GM12878 (cell line): Measurements from ENCODE around the gene CBR4. TPM values are rescaled to one million over a fixed set of nuclear protein-coding genes. Genes with fewer than 3 reads are reported as not detected.

ENCODE experiments used
- ATAC-seq: fragments of 200-7000 bp; cut with Tn5 transposase; 3 replicates; pipeline ENCODE4 v1.9.1; 2020; ENCODE audit warnings: mild to moderate bottlenecking, moderate library complexity
- BruUV-seq: library from RNA; stranded (reverse); fragments of 400-500 nt; replicated peaks from 2 replicates; lab custom pipeline; 2021; lab: Mats Ljungman, UMichigan
- CTCF ChIA-PET: fragments of 300-600 bp; sonication (Branson Sonifier 250); formaldehyde crosslinking; extraction: SDS; loops from one replicate; lab custom pipeline; 2021; ENCODE audit warnings: inconsistent platforms; lab: Yijun Ruan, JAX
- POLR2A ChIA-PET: fragments of 350-600 bp; formaldehyde crosslinking; extraction: SDS; loops from one replicate; lab custom pipeline; 2021; ENCODE audit warnings: inconsistent platforms; lab: Charles Lee
- RAD21 ChIA-PET: fragments of 300-600 bp; sonication (Branson Sonifier 250); formaldehyde crosslinking; loops from one replicate; lab custom pipeline; 2023; ENCODE audit warnings: antibody characterized with exemption; ENCODE audit not compliant: unreplicated experiment; lab: Charles Lee
- SMC1A ChIA-PET: fragments of 300-600 bp; sonication (Branson Sonifier 250); formaldehyde crosslinking; loops from one replicate; lab custom pipeline; 2023; ENCODE audit not compliant: unreplicated experiment, uncharacterized antibody; lab: Charles Lee
- DNase-seq: peaks from one replicate; pipeline ENCODE4 v3.0.0-alpha.2; 2011; ENCODE audit warnings: low read depth, low spot score
- FAIRE-seq: peaks from 3 replicates; lab custom pipeline; 2011; peaks lifted over from hg19 to GRCh38; lab: Jason Lieb, UNC
- H2AFZ ChIP-seq: 2 replicates; pipeline ENCODE4 v1.6.0; 2011; ENCODE audit warnings: low read depth, low read length, control low read depth; ENCODE audit not compliant: control insufficient read depth
- H3K27ac ChIP-seq: 2 replicates; pipeline ENCODE4 v1.5.1; 2011; ENCODE audit warnings: control low read depth; ENCODE audit not compliant: control insufficient read depth, insufficient read depth
- H3K27me3 ChIP-seq, 2 experiments: replicated peaks in 1 of 2; 2 replicates each; pipeline versions ENCODE4 v1.6.0 to v1.6.1; 2011; ENCODE audit warnings: low read length in 1 of 2; ENCODE audit not compliant: control insufficient read depth in 2 of 2, insufficient read depth in 2 of 2
- H3K36me3 ChIP-seq, 2 experiments: 2 replicates each; pipeline ENCODE4 v1.5.1; 2011; ENCODE audit warnings: low read length in 1 of 2; ENCODE audit not compliant: control insufficient read depth in 2 of 2, insufficient read depth in 2 of 2
- H3K4me1 ChIP-seq: 2 replicates; pipeline ENCODE4 v1.6.1; 2011; ENCODE audit warnings: mild to moderate bottlenecking, low read length, moderate library complexity, mixed read lengths; ENCODE audit not compliant: control insufficient read depth, insufficient read depth
- H3K4me2 ChIP-seq: 2 replicates; pipeline ENCODE4 v1.6.0; 2011; ENCODE audit warnings: control low read depth; ENCODE audit not compliant: control insufficient read depth, insufficient read depth
- H3K4me3 ChIP-seq: fragments of 200-600 bp; sonication (generic); 2 replicates; pipeline ENCODE4 v1.5.1; 2016
- H3K79me2 ChIP-seq: 2 replicates; pipeline ENCODE4 v1.6.0; 2011; ENCODE audit warnings: low read length; ENCODE audit not compliant: control insufficient read depth, insufficient read depth
- H3K9ac ChIP-seq: 2 replicates; pipeline ENCODE4 v1.8.0; 2011; ENCODE audit warnings: low read length, control low read depth, mixed read lengths; ENCODE audit not compliant: control insufficient read depth, insufficient read depth
- H3K9me3 ChIP-seq: replicated peaks from 3 replicates; pipeline ENCODE4 v1.5.1; 2011; ENCODE audit warnings: mild to moderate bottlenecking, low read length; ENCODE audit not compliant: control insufficient read depth, insufficient read depth
- H4K20me1 ChIP-seq: 2 replicates; pipeline ENCODE4 v1.6.0; 2011; ENCODE audit not compliant: control insufficient read depth, insufficient read depth
- BCL11A ChIP-seq: IDR thresholded peaks from 2 replicates; pipeline ENCODE4 v1.6.1; 2011; ENCODE audit warnings: low read depth, low read length
- HDAC6 ChIP-seq: fragments of 200-600 bp; sonication (generic); IDR thresholded peaks from one replicate; pipeline ENCODE4 v1.8.0; 2017; ENCODE audit warnings: antibody characterized with exemption; ENCODE audit not compliant: unreplicated experiment
- JUNB ChIP-seq: IDR thresholded peaks from 2 replicates; pipeline ENCODE4 v1.6.1; 2016; ENCODE audit warnings: antibody characterized with exemption, mild to moderate bottlenecking
- WRNIP1 ChIP-seq: IDR thresholded peaks from 2 replicates; pipeline ENCODE4 v1.6.1; 2011; ENCODE audit warnings: low read depth, low read length, improper control_type of control experiment, borderline replicate concordance
- YY1 ChIP-seq: IDR thresholded peaks from 2 replicates; pipeline ENCODE4 v1.6.1; 2011; ENCODE audit warnings: low read depth, mild to moderate bottlenecking, low read length
- WGBS: methylation state at CpG from one replicate; pipeline ENCODE4 v1.1.6; 2016; ENCODE audit warnings: low lambda C conversion rate; ENCODE audit not compliant: insufficient replicate concordance, insufficient coverage; ENCODE audit errors: missing lambda C conversion rate; 5-methylcytosine and 5-hydroxymethylcytosine counted together
- in situ Hi-C: fragments of 300-500 bp; cut with MboI; formaldehyde crosslinking; loops from 9 replicates; pipeline ENCODE4 v1.14.3; 2018; ENCODE audit warnings: mixed read lengths
- intact Hi-C: fragments of 100-400 bp; cut with micrococcal nuclease; formaldehyde crosslinking; loops from one replicate; pipeline ENCODE4 v1.14.2; 2022; ENCODE audit not compliant: unreplicated experiment
- polyA plus RNA-seq, 11 experiments: library from polyadenylated mRNA; depleted of rRNA in 4 of 11; unstranded in 6 of 11; stranded (reverse) in 5 of 11; fragments of >200 nt; fragmentation: Nextera tagmentation in 4 of 11; fragmentation: Illumina TruSeq in 1 of 11; extraction: Ambion mirVana in 4 of 11; extraction: Trizol in 1 of 11; gene quantifications; 1 replicate in 1 of 11; 2 replicates in 10 of 11; pipeline versions ENCODE4 v1.2.1 to v1.2.3, GENCODE V29; 2011 to 2016; ENCODE audit warnings: inconsistent platforms in 2 of 11, missing spikeins in 2 of 11, low read depth in 1 of 11
- total RNA-seq, 4 experiments: library from RNA; depleted of rRNA in 3 of 4; stranded (reverse); fragments of >200 nt in 3 of 4; fragmentation: Illumina TruSeq in 1 of 4; extraction: Trizol in 1 of 4; gene quantifications; 2 replicates each; pipeline versions ENCODE4 v1.2.1 to v1.2.3, GENCODE V29; 2013 to 2021
- TF ChIP-seq, protein P1 (sequence below): IDR thresholded peaks from 2 replicates; pipeline ENCODE4 v1.6.1; 2011; ENCODE audit warnings: mild to moderate bottlenecking, low read depth, low read length, moderate library complexity; ENCODE audit not compliant: insufficient replicate concordance
- TF ChIP-seq, protein P2 (sequence below), 3 experiments: IDR thresholded peaks in 2 of 3; conservative IDR thresholded peaks in 1 of 3; 2 replicates each; pipeline ENCODE4 v1.5.1; 2011; ENCODE audit warnings: low read depth in 3 of 3, low read length in 3 of 3, mild to moderate bottlenecking in 3 of 3, control low read depth in 2 of 3, moderate library complexity in 2 of 3, inconsistent platforms in 1 of 3, mixed read lengths in 1 of 3; ENCODE audit not compliant: control insufficient read depth in 2 of 3, insufficient read depth in 1 of 3; ENCODE audit errors: extremely low read depth in 1 of 3
- TF ChIP-seq, protein P3 (sequence below): fragments of 150-350 bp; IDR thresholded peaks from 2 replicates; pipeline ENCODE4 v1.6.1; 2016; ENCODE audit warnings: low read depth, low read length

CBR4 gene
- total and polyA plus RNA-seq, 10 of the 15 experiments (the other 5 are each of a cell fraction or from before 2014, with no cell fraction given): 17.3 to 38.8 (median 24.8) TPM

DNA sequence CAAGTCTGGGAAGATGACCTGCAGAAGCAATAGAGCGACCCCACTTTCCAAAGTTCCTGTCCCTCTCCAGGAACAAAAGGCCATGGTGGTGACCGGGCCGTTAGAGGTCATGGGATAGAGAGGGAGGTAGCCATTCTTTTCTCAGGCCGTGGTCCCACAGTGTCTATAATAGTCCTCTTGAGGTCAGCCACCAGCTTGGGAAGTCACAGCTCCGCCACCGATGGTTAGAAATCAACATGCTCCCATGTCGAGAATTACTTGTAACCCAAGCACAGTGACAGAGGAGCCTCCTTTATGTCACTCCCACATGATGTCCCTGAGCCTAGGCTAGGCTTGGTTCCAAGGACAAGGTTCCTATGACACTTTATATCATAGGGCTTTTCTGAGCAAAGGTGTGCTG lies 48.3 kb upstream of the CBR4 start (continued):
- TF ChIP-seq, protein P1, sequence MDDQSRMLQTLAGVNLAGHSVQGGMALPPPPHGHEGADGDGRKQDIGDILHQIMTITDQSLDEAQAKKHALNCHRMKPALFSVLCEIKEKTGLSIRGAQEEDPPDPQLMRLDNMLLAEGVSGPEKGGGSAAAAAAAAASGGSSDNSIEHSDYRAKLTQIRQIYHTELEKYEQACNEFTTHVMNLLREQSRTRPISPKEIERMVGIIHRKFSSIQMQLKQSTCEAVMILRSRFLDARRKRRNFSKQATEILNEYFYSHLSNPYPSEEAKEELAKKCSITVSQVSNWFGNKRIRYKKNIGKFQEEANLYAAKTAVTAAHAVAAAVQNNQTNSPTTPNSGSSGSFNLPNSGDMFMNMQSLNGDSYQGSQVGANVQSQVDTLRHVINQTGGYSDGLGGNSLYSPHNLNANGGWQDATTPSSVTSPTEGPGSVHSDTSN: no peak

DNA sequence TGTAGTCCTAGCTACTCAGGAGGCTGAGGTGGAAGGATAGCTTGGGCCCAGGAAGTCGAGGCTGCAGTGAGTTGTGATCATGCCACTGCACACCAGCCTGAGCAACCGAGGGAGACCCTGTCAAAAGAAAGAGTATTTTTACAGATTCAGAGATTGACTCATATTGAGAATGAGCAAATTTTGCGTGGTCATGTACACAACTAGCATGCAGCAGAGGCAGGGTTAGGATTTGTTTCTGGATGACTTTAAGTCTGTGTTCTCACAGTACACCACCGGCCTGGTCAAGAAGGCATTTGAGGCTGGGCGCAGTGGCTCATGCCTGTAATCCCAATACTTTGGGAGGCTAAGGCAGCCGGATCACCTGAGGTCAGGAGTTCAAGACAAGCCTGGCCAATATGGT lies 44.8 kb upstream of the CBR4 start:
- RAD21 ChIA-PET: no interaction called here
- no peak for DNase-seq

DNA sequence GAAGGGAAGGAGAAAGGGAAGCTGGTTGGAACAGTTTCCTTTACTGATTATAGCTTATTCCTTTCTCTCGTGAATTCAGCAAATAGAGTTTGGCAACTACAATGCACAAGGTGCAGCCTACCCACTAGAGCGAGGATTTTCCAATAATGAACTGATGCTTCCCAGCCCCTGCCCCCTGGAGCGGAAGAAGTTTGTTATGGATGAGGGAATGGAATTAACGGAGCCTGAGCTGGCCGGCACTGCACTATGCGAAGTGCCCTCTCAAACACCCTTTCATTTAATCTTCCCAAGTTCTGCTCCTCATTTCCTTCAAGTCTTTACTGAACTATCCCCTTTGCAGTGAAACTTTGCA lies 42.5 kb upstream of the CBR4 start:
- intact Hi-C loops: no loop called here
- no peak for ATAC-seq
- H3K4me1 ChIP-seq: no peaks in the 10 kb centered on the region
- ChIA-PET SMC1A (interaction anchor here (2.0 kb wide), 1 partner anchor 46 kb away, joined by 4 read pairs; no protein-coding TSS in a partner anchor), RAD21 (no interaction called here), POLR2A (no interaction called here), CTCF (interaction anchor here (1.0 kb wide), 1 partner anchor 17 kb away, joined by 3 read pairs; no protein-coding TSS in a partner anchor)
- WGBS: 87% methylated on average over 6 of the region's 6 CpGs
- H3K9me3 ChIP-seq: no peaks in the 10 kb centered on the region
- no peaks in the 10 kb centered on the region for H3K36me3 ChIP-seq
- no peak overlapping the region for H3K27ac ChIP-seq
- no peak for DNase-seq
- no peak overlapping the region for H3K9ac ChIP-seq
- FAIRE-seq: no peak
- H3K27me3 ChIP-seq: no peaks in the 10 kb centered on the region
- in situ Hi-C loops: no loop called here
- H4K20me1 ChIP-seq: no peaks in the 10 kb centered on the region
- no peaks in the 10 kb centered on the region for H3K79me2 ChIP-seq
- no peak overlapping the region for H3K4me3 ChIP-seq
- no peak overlapping the region for H2AFZ ChIP-seq
- H3K4me2 ChIP-seq: no peak overlapping the region
- BruUV-seq: no TSS peak
- TF ChIP-seq HDAC6 (no peak), WRNIP1 (no peak)
- TF ChIP-seq, protein P2, sequence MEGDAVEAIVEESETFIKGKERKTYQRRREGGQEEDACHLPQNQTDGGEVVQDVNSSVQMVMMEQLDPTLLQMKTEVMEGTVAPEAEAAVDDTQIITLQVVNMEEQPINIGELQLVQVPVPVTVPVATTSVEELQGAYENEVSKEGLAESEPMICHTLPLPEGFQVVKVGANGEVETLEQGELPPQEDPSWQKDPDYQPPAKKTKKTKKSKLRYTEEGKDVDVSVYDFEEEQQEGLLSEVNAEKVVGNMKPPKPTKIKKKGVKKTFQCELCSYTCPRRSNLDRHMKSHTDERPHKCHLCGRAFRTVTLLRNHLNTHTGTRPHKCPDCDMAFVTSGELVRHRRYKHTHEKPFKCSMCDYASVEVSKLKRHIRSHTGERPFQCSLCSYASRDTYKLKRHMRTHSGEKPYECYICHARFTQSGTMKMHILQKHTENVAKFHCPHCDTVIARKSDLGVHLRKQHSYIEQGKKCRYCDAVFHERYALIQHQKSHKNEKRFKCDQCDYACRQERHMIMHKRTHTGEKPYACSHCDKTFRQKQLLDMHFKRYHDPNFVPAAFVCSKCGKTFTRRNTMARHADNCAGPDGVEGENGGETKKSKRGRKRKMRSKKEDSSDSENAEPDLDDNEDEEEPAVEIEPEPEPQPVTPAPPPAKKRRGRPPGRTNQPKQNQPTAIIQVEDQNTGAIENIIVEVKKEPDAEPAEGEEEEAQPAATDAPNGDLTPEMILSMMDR (IDR thresholded peaks at IDR 0.05 in 2 of 3, conservative IDR thresholded peaks at IDR 0.05 in 1 of 3; ENCODE audit: control insufficient read depth in 2 of 3, extremely low read depth in 1 of 3, insufficient read depth in 1 of 3, low read depth in 3 of 3, low read length in 3 of 3): no peak
- TF ChIP-seq, protein P3, sequence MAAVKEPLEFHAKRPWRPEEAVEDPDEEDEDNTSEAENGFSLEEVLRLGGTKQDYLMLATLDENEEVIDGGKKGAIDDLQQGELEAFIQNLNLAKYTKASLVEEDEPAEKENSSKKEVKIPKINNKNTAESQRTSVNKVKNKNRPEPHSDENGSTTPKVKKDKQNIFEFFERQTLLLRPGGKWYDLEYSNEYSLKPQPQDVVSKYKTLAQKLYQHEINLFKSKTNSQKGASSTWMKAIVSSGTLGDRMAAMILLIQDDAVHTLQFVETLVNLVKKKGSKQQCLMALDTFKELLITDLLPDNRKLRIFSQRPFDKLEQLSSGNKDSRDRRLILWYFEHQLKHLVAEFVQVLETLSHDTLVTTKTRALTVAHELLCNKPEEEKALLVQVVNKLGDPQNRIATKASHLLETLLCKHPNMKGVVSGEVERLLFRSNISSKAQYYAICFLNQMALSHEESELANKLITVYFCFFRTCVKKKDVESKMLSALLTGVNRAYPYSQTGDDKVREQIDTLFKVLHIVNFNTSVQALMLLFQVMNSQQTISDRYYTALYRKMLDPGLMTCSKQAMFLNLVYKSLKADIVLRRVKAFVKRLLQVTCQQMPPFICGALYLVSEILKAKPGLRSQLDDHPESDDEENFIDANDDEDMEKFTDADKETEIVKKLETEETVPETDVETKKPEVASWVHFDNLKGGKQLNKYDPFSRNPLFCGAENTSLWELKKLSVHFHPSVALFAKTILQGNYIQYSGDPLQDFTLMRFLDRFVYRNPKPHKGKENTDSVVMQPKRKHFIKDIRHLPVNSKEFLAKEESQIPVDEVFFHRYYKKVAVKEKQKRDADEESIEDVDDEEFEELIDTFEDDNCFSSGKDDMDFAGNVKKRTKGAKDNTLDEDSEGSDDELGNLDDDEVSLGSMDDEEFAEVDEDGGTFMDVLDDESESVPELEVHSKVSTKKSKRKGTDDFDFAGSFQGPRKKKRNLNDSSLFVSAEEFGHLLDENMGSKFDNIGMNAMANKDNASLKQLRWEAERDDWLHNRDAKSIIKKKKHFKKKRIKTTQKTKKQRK: no peak

More for the DNA sequence above, 44.8 kb upstream of the CBR4 start:
- Histone ChIP-seq H3K4me3 (no peak overlapping the region), H3K27me3 (no peaks in the 10 kb centered on the region), H3K9ac (no peak overlapping the region), H3K4me1 (no peaks in the 10 kb centered on the region), H3K27ac (no peak overlapping the region), H4K20me1 (no peaks in the 10 kb centered on the region), H3K79me2 (no peaks in the 10 kb centered on the region), H2AFZ (no peak overlapping the region)
- 17% methylated on average over 6 of the region's 6 CpGs for WGBS
- in situ Hi-C loops (no loop called here), intact Hi-C loops (no loop called here)
- CTCF ChIA-PET: no interaction called here
- no peak for TF ChIP-seq YY1
- TF ChIP-seq JUNB: peak; percentile 51
- no peak for TF ChIP-seq BCL11A
- TF ChIP-seq, all 136 proteins: peak for 1
- no peaks in the 10 kb centered on the region for H3K36me3 ChIP-seq
- ATAC-seq (peak; percentile 75), FAIRE-seq (no peak)
- SMC1A ChIA-PET: no interaction called here
- BruUV-seq: no TSS peak
- H3K9me3 ChIP-seq: no peaks in the 10 kb centered on the region
- no peak overlapping the region for H3K4me2 ChIP-seq
- POLR2A ChIA-PET: no interaction called here
